HEK293 (cell line): Measurements from ENCODE around the gene GNAZ.

Source experiments
- CTCF ChIA-PET: fragments of 350-600 bp; formaldehyde crosslinking; extraction: SDS; loops from one replicate; lab custom pipeline; 2021; ENCODE audit warnings: antibody characterized with exemption; lab: Yijun Ruan, JAX
- POLR2A ChIA-PET: fragments of 300-600 bp; formaldehyde crosslinking; extraction: SDS; loops from one replicate; lab custom pipeline; 2020; ENCODE audit warnings: antibody characterized with exemption, inconsistent platforms; lab: Yijun Ruan, JAX
- H3K27ac ChIP-seq: fragments of 200-500 bp; sonication (Bioruptor generic); 2 replicates; pipeline ENCODE4 v1.5.1; 2014; ENCODE audit warnings: low read depth, low read length, control low read depth, inconsistent platforms; ENCODE audit errors: extremely low read depth
- H3K36me3 ChIP-seq, 2 experiments: fragments of 200-500 bp in 1 of 2; sonication (Bioruptor generic) in 1 of 2; 1 replicate in 1 of 2; 2 replicates in 1 of 2; pipeline ENCODE4 v1.5.1; 2014 to 2017; ENCODE audit warnings: inconsistent platforms in 2 of 2, low read length in 2 of 2; ENCODE audit not compliant: control insufficient read depth in 2 of 2, insufficient read depth in 1 of 2
- H3K4me1 ChIP-seq: fragments of 200-500 bp; sonication (Bioruptor generic); 2 replicates; pipeline ENCODE4 v1.5.1; 2014; ENCODE audit warnings: mild to moderate bottlenecking, low read length, inconsistent platforms; ENCODE audit not compliant: control insufficient read depth, insufficient read depth
- H3K4me3 ChIP-seq: 2 replicates; pipeline ENCODE4 v1.5.1; 2011; ENCODE audit warnings: low read depth, mild to moderate bottlenecking, control low read depth, low read length, moderate library complexity
- H3K9me3 ChIP-seq: fragments of 200-500 bp; sonication (Bioruptor generic); 2 replicates; pipeline ENCODE4 v1.5.1; 2014; ENCODE audit warnings: low read depth, low read length, inconsistent platforms; ENCODE audit not compliant: control insufficient read depth, insufficient read depth
- EGR2 ChIP-seq: fragments of 450-650 bp; formaldehyde crosslinking; IDR thresholded peaks from 2 replicates; pipeline ENCODE4 v1.5.1; 2016; ENCODE audit warnings: low read depth, missing biosample characterization, missing genetic modification characterization
- KLF1 ChIP-seq: fragments of 450-650 bp; formaldehyde crosslinking; IDR thresholded peaks from 2 replicates; pipeline ENCODE4 v1.5.1; 2016; ENCODE audit warnings: missing biosample characterization, missing genetic modification characterization
- KLF16 ChIP-seq: fragments of 450-650 bp; formaldehyde crosslinking; IDR thresholded peaks from 2 replicates; pipeline ENCODE4 v1.5.1; 2017; ENCODE audit warnings: missing biosample characterization, missing genetic modification characterization
- KLF8 ChIP-seq: fragments of 450-650 bp; formaldehyde crosslinking; IDR thresholded peaks from 2 replicates; pipeline ENCODE4 v1.5.1; 2016; ENCODE audit warnings: missing biosample characterization, missing genetic modification characterization
- ZBTB17 ChIP-seq: fragments of 450-650 bp; formaldehyde crosslinking; IDR thresholded peaks from 2 replicates; pipeline ENCODE4 v1.5.1; 2016; ENCODE audit warnings: missing biosample characterization, missing genetic modification characterization
- ZBTB48 ChIP-seq: fragments of 450-650 bp; formaldehyde crosslinking; IDR thresholded peaks from 2 replicates; pipeline ENCODE4 v1.5.1; 2016; ENCODE audit warnings: missing biosample characterization, missing genetic modification characterization
- ZNF16 ChIP-seq: fragments of 450-650 bp; formaldehyde crosslinking; IDR thresholded peaks from 2 replicates; pipeline ENCODE4 v1.5.1; 2016; ENCODE audit warnings: low read depth, missing biosample characterization, missing genetic modification characterization
- ZNF274 ChIP-seq, 2 experiments: fragments of 200-500 bp in 1 of 2; fragments of 450-650 bp in 1 of 2; sonication (Bioruptor generic) in 1 of 2; formaldehyde crosslinking in 1 of 2; IDR thresholded peaks; 2 replicates each; pipeline versions ENCODE4 v1.5.1 to v1.6.1; 2014 to 2016; ENCODE audit warnings: borderline replicate concordance in 1 of 2, inconsistent platforms in 1 of 2, low read length in 1 of 2, missing biosample characterization in 1 of 2, missing genetic modification characterization in 1 of 2
- ZNF302 ChIP-seq: fragments of 450-650 bp; formaldehyde crosslinking; IDR thresholded peaks from 2 replicates; pipeline ENCODE4 v1.5.1; 2016; ENCODE audit warnings: missing biosample characterization, missing genetic modification characterization, low read depth
- ZNF341 ChIP-seq: fragments of 450-650 bp; formaldehyde crosslinking; IDR thresholded peaks from 2 replicates; pipeline ENCODE4; 2016; ENCODE audit warnings: low read depth, missing biosample characterization, missing genetic modification characterization
- ZNF394 ChIP-seq: fragments of 450-650 bp; formaldehyde crosslinking; IDR thresholded peaks from 2 replicates; pipeline ENCODE4 v1.5.1; 2016; ENCODE audit warnings: missing biosample characterization, missing genetic modification characterization, mild to moderate bottlenecking, moderate library complexity, borderline replicate concordance
- ZNF513 ChIP-seq: fragments of 450-650 bp; IDR thresholded peaks from 2 replicates; pipeline ENCODE4 v1.5.1; 2018; ENCODE audit warnings: missing biosample characterization, missing genetic modification characterization
- ZNF629 ChIP-seq: fragments of 450-650 bp; formaldehyde crosslinking; IDR thresholded peaks from 2 replicates; pipeline ENCODE4 v1.5.1; 2017; ENCODE audit warnings: missing biosample characterization, missing genetic modification characterization
- ZNF639 ChIP-seq: fragments of 450-650 bp; formaldehyde crosslinking; IDR thresholded peaks from 2 replicates; pipeline ENCODE4 v1.5.1; 2016; ENCODE audit warnings: missing biosample characterization, missing genetic modification characterization
- ZSCAN4 ChIP-seq: fragments of 450-650 bp; formaldehyde crosslinking; IDR thresholded peaks from 2 replicates; pipeline ENCODE4 v1.5.1; 2017; ENCODE audit warnings: missing biosample characterization, missing genetic modification characterization
- TF ChIP-seq, protein P1 (sequence below): fragments of 450-650 bp; formaldehyde crosslinking; IDR thresholded peaks from 2 replicates; pipeline ENCODE4 v1.5.1; 2016; ENCODE audit warnings: missing biosample characterization, missing genetic modification characterization
- TF ChIP-seq, protein P2 (sequence below): fragments of 450-650 bp; formaldehyde crosslinking; IDR thresholded peaks from 2 replicates; pipeline ENCODE4 v1.5.1; 2016; ENCODE audit warnings: missing biosample characterization, missing genetic modification characterization, borderline replicate concordance
- TF ChIP-seq, protein P3 (sequence below): fragments of 450-650 bp; formaldehyde crosslinking; IDR thresholded peaks from 2 replicates; pipeline ENCODE4 v1.5.1; 2017; ENCODE audit warnings: missing biosample characterization, missing genetic modification characterization

GNAZ gene

GRCh38 chr22:23077627-23078461 is 7.5 kb downstream of the GNAZ start (continued):
- TF ChIP-seq ZNF274 (IDR thresholded peaks at IDR 0.05; ENCODE audit: low read length) (no peak), ZNF274 (tag by site-specific recombination; IDR thresholded peaks at IDR 0.05; ENCODE audit: borderline replicate concordance) (no peak), KLF16 (no peak), KLF8 (no peak)

DNA sequence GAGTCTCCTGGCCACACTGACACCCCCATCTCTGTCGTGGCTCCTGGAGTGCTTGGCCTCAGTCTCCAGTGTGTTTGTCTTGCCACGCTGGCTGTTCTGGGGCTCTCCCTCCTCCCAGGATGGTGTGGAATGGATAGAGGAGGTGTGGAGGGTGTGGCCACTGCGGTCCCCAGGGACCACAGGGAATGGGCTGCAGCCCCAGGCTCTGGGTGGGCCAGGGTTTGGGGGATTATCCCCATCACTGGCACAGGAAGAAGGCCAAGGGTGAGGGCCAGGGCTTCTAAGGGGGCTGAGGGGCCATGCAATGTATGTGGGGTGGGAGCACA is 8.1 kb downstream of the GNAZ start:
- CTCF ChIA-PET: interaction anchor here (0.7 kb wide), 1 partner anchor 57 kb away, joined by 3 read pairs; no protein-coding TSS in a partner anchor
- POLR2A ChIA-PET: no interaction called here
- peaks cover 0 to 30% of the 10 kb centered on the region in 2 experiments; a peak in 1 of 3 replicates for H3K36me3 ChIP-seq
- H3K9me3 ChIP-seq: no peaks in the 10 kb centered on the region
- TF ChIP-seq KLF1 (peak; percentile 34; the same call in 1 of the 2 replicates), ZNF302 (tag by site-specific recombination) (no peak), ZNF341 (peak; percentile 54; the same call in 1 of the 2 replicates)
- no peaks in the 10 kb centered on the region for H3K4me1 ChIP-seq
- H3K27ac ChIP-seq: no peak overlapping the region
- H3K4me3 ChIP-seq: no peak overlapping the region

- H3K9me3 ChIP-seq: no peaks in the 10 kb centered on the region
- CTCF ChIA-PET: no interaction called here
- H3K27ac ChIP-seq: no peak overlapping the region
- H3K4me1 ChIP-seq: no peaks in the 10 kb centered on the region
- POLR2A ChIA-PET: no interaction called here
- H3K36me3 ChIP-seq: peaks cover 0 to 24% of the 10 kb centered on the region in 2 experiments; a peak in 1 of 3 replicates
- H3K4me3 ChIP-seq: no peak overlapping the region
- no peak for TF ChIP-seq ZNF394
- TF ChIP-seq EGR2 (tag by site-specific recombination): 0 out of 2 replicates have a peak, but pooled peaks have one; percentile 5
These were observed 9.0 kb downstream of the GNAZ start for GRCh38 chr22:23079240-23079768.

DNA sequence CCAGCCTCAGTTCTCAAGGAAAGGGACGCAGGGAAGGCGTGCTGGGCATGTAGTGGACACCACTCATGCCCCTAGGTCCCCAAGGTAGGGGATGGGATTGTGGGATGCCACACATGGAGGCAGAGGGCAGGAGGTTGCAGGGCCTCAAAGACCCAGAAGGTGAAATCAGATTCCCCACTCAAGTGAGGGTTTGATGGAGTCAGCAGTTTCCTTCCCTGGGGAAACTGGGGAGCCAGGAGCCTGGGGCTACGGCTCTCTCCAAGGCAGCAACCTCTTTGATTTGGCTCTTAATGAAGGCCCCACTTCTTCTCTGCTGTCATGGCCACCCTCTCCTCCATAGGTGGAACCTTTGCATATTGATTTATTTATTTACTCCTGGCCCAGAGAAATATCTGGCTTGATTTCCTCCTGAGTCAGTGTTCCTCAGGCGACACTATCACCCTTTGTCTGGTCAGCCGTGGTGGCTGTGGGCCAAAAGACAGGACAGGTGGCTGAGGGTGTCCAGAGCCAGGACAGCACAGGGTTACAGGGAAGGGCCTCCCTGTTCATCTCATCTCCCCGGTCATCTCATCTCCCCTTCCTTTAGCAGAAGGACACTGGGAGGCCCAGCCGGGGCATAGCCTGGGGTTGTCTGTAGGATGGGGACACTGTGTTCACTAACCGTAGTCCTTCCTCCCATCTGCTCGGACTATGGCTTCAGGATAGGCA is 9.6 kb downstream of the GNAZ start:
- H3K27ac ChIP-seq: no peak overlapping the region
- TF ChIP-seq ZNF513 (tag by site-specific recombination): no peak
- TF ChIP-seq ZNF629 (tag by site-specific recombination): no peak
- TF ChIP-seq ZBTB48 (tag by site-specific recombination): no peak
- no peak for TF ChIP-seq KLF8
- no peak for TF ChIP-seq ZSCAN4
- TF ChIP-seq, protein P1, sequence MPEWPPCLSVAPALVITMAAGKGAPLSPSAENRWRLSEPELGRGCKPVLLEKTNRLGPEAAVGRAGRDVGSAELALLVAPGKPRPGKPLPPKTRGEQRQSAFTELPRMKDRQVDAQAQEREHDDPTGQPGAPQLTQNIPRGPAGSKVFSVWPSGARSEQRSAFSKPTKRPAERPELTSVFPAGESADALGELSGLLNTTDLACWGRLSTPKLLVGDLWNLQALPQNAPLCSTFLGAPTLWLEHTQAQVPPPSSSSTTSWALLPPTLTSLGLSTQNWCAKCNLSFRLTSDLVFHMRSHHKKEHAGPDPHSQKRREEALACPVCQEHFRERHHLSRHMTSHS (tag by site-specific recombination): no peak
- TF ChIP-seq ZNF16 (tag by site-specific recombination): no peak
- no peak for TF ChIP-seq ZNF639
- no peak for TF ChIP-seq ZBTB17 (tag by site-specific recombination)
- TF ChIP-seq, protein P2, sequence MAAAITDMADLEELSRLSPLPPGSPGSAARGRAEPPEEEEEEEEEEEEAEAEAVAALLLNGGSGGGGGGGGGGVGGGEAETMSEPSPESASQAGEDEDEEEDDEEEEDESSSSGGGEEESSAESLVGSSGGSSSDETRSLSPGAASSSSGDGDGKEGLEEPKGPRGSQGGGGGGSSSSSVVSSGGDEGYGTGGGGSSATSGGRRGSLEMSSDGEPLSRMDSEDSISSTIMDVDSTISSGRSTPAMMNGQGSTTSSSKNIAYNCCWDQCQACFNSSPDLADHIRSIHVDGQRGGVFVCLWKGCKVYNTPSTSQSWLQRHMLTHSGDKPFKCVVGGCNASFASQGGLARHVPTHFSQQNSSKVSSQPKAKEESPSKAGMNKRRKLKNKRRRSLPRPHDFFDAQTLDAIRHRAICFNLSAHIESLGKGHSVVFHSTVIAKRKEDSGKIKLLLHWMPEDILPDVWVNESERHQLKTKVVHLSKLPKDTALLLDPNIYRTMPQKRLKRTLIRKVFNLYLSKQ (tag by site-specific recombination): no peak
- TF ChIP-seq, protein P3, sequence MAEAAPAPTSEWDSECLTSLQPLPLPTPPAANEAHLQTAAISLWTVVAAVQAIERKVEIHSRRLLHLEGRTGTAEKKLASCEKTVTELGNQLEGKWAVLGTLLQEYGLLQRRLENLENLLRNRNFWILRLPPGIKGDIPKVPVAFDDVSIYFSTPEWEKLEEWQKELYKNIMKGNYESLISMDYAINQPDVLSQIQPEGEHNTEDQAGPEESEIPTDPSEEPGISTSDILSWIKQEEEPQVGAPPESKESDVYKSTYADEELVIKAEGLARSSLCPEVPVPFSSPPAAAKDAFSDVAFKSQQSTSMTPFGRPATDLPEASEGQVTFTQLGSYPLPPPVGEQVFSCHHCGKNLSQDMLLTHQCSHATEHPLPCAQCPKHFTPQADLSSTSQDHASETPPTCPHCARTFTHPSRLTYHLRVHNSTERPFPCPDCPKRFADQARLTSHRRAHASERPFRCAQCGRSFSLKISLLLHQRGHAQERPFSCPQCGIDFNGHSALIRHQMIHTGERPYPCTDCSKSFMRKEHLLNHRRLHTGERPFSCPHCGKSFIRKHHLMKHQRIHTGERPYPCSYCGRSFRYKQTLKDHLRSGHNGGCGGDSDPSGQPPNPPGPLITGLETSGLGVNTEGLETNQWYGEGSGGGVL (tag by site-specific recombination): no peak

More for the DNA sequence above, 9.6 kb downstream of the GNAZ start:
- no peaks in the 10 kb centered on the region for H3K9me3 ChIP-seq
- H3K4me3 ChIP-seq: no peak overlapping the region
- ChIA-PET POLR2A (no interaction called here), CTCF (no interaction called here)
- H3K36me3 ChIP-seq: peaks cover 0 to 23% of the 10 kb centered on the region in 2 experiments; a peak in 1 of 3 replicates
- H3K4me1 ChIP-seq: no peaks in the 10 kb centered on the region
